Measurements from ENCODE around the gene FAM216A.

FAM216A gene

DNA sequence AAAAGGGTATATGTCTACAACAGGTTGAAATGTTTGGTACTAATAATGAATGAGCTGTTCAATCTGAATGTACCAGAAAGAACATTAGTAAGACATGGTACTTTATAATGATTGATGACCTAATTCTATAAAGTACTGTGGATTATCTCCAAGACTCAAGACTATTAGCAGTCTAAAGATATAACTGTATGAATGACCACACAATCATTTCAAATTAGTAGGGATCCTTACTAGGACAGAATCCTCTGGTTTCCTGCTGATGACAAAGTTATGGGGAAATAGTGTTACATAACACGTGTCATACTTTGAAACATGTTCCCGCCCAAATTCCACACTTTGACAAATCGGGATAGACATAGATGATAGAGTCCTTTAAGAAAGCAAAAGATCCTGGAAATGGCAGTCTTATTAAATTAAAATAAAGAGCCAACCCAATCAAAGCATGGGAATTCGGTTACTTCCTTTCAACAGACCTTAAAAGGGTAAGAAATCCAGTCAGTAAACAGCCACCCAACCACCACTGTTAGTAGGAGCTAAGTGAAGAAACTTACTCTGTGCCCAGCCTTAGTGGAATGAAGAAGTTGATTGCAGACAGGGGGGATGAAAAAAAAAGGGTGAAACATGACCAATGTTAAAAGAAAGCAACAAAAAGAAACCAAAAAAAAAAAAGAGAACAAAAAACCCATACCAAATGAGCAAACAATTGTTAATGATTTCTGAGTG lies 30.5 kb downstream of the FAM216A start:
- TF ChIP-seq, protein P1, sequence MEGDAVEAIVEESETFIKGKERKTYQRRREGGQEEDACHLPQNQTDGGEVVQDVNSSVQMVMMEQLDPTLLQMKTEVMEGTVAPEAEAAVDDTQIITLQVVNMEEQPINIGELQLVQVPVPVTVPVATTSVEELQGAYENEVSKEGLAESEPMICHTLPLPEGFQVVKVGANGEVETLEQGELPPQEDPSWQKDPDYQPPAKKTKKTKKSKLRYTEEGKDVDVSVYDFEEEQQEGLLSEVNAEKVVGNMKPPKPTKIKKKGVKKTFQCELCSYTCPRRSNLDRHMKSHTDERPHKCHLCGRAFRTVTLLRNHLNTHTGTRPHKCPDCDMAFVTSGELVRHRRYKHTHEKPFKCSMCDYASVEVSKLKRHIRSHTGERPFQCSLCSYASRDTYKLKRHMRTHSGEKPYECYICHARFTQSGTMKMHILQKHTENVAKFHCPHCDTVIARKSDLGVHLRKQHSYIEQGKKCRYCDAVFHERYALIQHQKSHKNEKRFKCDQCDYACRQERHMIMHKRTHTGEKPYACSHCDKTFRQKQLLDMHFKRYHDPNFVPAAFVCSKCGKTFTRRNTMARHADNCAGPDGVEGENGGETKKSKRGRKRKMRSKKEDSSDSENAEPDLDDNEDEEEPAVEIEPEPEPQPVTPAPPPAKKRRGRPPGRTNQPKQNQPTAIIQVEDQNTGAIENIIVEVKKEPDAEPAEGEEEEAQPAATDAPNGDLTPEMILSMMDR (IDR thresholded peaks at IDR 0.05) = no peak
- no peak overlapping the region for H2AFZ ChIP-seq
- peaks cover 26% of the 10 kb centered on the region for H3K79me2 ChIP-seq
- H3K9me3 ChIP-seq (ENCODE audit: control insufficient read depth, low read length) = no peaks in the 10 kb centered on the region
- no peaks in the 10 kb centered on the region for H3K36me3 ChIP-seq (ENCODE audit: control insufficient read depth, insufficient read depth, low read length)
- no peak overlapping the region for H3K9ac ChIP-seq
- no peak overlapping the region for H3K27ac ChIP-seq
- peaks cover 6% of the 10 kb centered on the region for H3K4me1 ChIP-seq
- no peak overlapping the region for H3K4me3 ChIP-seq (ENCODE audit: low read depth, low read length)
- no peak overlapping the region for H3K4me2 ChIP-seq (ENCODE audit: low read length)
- H3K27me3 ChIP-seq (ENCODE audit: control insufficient read depth, insufficient read depth, low read length) = no peaks in the 10 kb centered on the region

DNA sequence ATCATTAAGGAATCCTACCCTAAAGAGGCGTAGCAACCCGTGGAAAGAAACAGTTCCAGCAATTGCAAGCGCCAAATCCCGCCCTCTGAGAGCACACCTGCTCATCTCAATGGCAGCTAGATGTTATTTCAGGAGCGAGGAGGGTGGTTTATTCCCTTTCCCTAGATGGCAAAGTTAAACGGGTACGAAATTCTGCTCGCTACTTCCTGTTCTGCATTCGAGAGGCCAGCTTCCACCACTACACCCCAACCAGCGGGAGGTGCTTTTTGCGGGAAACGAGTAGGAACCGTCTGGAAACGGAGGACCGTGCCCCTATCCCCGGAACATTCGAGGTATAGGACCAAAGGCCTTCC lies 32.7 kb downstream of the FAM216A start:
- Histone ChIP-seq H3K9ac (peak overlapping the region; percentile 62), H3K4me3 (ENCODE audit: low read depth, low read length) (peak overlapping the region; percentile 92), H3K79me2 (peaks cover 26% of the 10 kb centered on the region), H3K36me3 (ENCODE audit: control insufficient read depth, insufficient read depth, low read length) (no peaks in the 10 kb centered on the region), H3K4me1 (peaks cover 6% of the 10 kb centered on the region), H3K4me2 (ENCODE audit: low read length) (peak overlapping the region; percentile 64), H3K9me3 (ENCODE audit: control insufficient read depth, low read length) (no peaks in the 10 kb centered on the region), H2AFZ (peak overlapping the region; percentile 91), H3K27me3 (ENCODE audit: control insufficient read depth, insufficient read depth, low read length) (no peaks in the 10 kb centered on the region), H3K27ac (peak overlapping the region; percentile 75)
- TF ChIP-seq, protein P1 (IDR thresholded peaks at IDR 0.05) = no peak

DNA sequence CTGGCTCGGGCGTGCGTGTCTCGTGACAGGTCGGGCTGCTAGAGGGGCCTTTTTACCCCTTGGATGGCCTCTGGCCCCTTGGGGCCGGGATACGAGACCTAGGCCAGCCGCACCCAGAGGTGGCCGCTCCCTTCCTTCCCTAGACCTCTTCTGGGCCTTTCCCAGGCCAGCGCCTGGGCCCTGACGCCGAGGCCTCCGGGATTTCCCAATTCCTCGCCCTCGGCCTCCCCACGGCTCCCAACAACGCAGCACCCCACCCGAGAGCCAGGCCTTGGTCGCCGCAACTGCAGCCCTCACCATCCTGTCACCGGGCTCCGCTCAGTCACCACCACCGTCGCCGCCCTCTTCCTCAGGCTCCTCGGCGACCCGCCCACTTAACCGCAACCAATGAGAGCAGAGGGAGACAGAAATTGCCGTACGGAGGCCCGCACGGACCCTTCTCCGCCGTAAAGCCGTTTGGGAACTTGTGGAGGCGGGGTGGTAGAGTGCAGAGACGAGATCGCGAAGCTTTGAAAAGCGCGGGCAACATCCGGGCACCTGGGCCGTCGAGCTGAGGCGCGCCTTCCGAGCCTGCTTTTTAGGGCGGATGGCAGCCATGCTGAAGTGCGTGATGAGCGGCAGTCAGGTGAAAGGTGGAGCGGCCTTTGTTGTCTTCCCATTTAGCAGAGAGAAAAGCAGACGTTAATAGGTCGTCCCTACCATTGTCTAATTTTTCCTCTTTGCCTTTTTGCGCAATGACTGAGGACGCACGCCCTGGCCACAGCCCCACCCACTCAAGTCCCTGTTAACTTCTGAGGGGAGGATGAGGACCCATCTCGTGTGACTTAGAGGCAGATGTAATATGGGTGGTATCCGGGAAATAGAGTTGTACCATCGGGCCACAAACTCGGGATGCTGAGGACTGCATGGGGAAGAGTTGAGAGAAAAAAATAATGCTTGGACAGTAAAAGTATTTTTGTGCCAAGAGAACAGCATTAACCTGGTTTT lies 33.4 kb downstream of the FAM216A start, which contains the start of the genes RAD9B and VPS29:
Gene RAD9B, plus strand, starts transcription at position 580 of the 987 bp plus-strand sequence. Its CDS starts 7 bp downstream, at position 587.
Gene VPS29, minus strand, starts transcription at position 360 of the 987 bp plus-strand sequence. Its CDS starts 60 bp downstream, at position 300.
- Histone ChIP-seq H3K4me3 (ENCODE audit: low read depth, low read length) (peak within 1 kb of the TSS; percentile 92), H3K36me3 (ENCODE audit: control insufficient read depth, insufficient read depth, low read length) (no peaks in the 10 kb centered on the region), H3K4me2 (ENCODE audit: low read length) (peak within 1 kb of the TSS; percentile 64), H3K9me3 (ENCODE audit: control insufficient read depth, low read length) (no peaks in the 10 kb centered on the region), H3K27me3 (ENCODE audit: control insufficient read depth, insufficient read depth, low read length) (no peaks in the 10 kb centered on the region), H3K27ac (peak within 1 kb of the TSS; percentile 75), H3K9ac (peak within 1 kb of the TSS; percentile 62), H2AFZ (peak within 1 kb of the TSS; percentile 91), H3K79me2 (peaks cover 26% of the 10 kb centered on the region), H3K4me1 (peaks cover 6% of the 10 kb centered on the region)
- TF ChIP-seq, protein P1 (IDR thresholded peaks at IDR 0.05) = no peak

DNA sequence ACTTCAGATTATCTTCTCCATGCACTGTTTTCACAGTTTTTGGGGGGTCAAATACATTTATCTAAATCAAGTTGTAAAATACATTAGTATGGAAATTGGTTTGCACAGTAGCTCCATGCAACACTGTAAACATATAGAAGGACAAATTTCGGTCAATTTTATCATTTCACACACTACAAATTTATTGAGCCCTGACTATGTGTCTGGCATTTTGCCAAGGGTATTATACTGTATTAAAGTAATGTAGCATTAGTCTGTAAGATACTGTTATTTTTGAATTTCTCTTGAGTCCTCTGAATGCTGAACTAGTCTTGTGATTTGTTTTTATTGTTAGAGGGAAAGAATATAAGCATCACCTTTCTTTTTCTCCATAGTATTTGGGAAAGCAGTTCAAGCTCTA lies 34.8 kb downstream of the FAM216A start:
- H3K27me3 ChIP-seq (ENCODE audit: control insufficient read depth, insufficient read depth, low read length) = no peaks in the 10 kb centered on the region
- no peak overlapping the region for H3K27ac ChIP-seq
- H3K79me2 ChIP-seq = peaks cover 20% of the 10 kb centered on the region
- TF ChIP-seq, protein P1 (IDR thresholded peaks at IDR 0.05) = no peak
- no peaks in the 10 kb centered on the region for H3K36me3 ChIP-seq (ENCODE audit: control insufficient read depth, insufficient read depth, low read length)
- no peaks in the 10 kb centered on the region for H3K9me3 ChIP-seq (ENCODE audit: control insufficient read depth, low read length)
- H3K4me3 ChIP-seq (ENCODE audit: low read depth, low read length) = no peak overlapping the region
- H3K4me2 ChIP-seq (ENCODE audit: low read length) = no peak overlapping the region
- H3K4me1 ChIP-seq = peaks cover 6% of the 10 kb centered on the region
- no peak overlapping the region for H2AFZ ChIP-seq
- no peak overlapping the region for H3K9ac ChIP-seq
